GM21423 (cell line): Measurements from ENCODE around the gene CEP55.

Experiments used
- ATAC-seq: cut with Tn5 transposase; IDR thresholded peaks from one replicate; pipeline ENCODE4 v1.9.1; 2021; ENCODE audit warnings: mild to moderate bottlenecking, moderate library complexity; ENCODE audit not compliant: unreplicated experiment

The CEP55 gene

DNA sequence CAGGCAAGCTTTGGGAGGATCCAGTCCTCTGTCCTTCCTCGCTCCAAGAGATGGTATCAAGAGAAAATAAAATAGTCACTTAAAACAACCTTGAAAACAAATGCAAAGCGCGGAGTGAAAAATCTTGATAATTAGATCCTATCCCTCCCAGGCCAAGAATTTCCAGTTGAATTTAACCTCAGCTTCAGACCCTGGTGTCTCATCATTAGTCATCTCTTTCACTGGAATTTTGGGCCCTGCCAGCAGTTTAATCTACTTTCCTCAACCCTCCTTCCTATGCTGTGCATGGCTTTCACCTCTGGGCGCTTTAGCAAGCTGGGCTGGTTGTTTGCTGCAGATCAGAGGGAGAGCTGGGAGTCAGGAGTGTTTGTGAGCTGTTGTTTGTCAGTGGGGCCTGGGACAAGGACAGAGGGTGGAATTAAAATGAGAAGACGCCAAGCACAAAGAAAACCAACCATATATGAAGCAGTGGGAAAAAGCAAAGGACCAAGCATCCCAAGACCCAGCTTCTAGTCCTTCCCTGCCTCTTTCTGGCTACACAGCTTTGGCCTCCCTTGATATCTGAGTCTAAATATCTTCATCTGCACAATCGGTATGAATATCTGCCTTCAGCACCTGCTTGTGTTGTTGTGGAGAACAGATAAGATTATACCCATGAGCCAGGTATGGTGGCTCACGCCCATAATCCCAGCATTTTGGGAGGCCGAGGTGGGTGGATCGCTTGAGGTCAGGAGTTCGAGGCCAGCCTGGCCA, 27.8 kb upstream of the CEP55 start:
- ATAC-seq = no peak

DNA sequence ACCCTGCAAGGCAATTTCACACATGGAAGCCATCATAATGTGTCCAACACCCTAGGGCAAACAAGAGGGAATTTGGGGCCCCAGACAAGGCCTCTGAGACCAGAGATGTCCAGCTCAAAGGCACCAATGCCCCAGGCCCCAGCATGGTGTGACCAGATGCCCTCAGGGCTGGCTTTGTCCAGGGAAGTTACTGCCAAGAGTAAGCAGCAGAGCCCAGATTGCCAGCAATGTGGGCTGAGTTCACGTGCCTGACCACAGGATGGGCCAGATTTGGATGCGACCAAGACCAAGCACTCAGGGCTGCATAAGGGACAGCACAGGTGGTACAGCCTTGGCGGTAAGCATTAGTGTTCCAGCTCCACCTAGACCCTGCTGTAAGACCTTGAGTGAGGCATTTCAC, 27.0 kb upstream of the CEP55 start:
- ATAC-seq = no peak

DNA sequence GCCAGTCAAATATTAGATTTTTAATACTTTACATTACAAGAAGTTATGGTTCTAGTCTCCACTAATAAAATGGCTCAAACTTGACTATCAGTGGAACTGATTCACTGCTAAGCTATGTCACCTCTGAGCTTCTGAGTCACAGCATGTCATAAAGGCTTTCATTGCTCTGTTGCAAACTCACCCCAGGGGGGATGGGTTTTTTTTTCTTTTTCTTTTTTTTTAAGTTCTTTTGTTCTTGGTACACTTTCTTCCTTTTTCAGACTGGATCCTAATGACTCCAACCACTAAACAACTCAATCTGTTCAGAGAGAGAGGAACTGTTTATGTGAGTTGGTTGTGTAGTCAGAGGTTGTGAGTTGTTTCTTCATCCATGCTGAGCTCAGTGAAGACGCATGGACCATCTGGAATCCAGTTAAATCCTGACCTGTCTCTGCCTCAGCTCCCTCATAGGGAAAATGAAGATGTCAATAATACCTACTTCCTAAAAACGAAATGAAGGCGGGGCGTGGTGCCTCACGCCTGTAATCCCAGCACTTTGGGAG, 25.2 kb upstream of the CEP55 start:
- ATAC-seq = no peak

DNA sequence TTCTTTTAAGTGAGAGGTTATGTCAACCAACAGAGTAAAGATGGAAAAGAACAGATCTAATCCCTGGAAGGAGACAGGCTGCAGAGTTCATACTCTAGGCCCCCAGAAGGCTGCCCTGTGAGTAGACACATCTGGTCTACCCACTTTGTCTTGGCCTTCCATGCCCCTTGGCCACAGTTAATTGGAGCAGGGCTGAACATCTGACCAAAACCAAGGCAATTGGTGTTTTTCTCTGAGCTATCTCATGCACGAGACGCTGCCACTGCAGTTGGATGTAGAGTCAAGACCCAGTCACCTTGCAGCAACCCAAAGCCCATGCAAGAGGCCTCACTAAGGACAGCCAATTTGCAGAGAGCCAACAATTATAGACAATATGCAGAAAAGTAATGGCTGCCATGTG, 23.3 kb upstream of the CEP55 start:
- no peak for ATAC-seq

DNA sequence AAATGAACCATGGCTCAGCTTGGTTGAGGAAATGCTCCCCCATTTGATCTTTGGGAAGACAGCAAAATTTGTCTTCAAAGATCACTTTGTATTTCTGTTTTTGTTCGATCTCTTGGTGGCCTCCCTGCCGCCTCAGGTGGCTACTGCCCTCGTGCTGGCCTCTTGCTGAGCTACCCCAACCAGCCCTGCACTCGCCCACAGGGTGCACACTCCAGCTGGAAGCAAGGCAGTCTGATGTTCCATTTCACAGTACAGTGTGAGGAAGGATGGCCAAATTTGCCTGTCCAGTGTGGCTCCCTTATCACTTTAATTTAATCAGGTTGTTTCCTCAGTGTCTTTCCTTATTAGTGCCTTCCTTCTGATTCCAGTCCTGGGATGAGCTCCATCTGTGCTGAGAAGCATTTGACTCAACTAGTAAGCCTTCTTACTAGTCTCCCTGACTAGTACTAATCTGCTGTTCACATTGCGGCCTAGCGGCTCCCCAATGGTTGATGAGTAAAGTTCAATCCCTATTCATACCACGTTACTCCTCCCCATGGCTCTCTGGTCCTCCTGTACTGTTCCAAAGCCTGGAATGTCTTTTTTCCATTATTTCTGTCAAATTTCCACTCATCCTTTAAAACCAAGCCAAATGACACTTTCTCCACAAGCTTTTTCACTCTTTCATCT, 22.5 kb upstream of the CEP55 start:
- ATAC-seq = no peak

DNA sequence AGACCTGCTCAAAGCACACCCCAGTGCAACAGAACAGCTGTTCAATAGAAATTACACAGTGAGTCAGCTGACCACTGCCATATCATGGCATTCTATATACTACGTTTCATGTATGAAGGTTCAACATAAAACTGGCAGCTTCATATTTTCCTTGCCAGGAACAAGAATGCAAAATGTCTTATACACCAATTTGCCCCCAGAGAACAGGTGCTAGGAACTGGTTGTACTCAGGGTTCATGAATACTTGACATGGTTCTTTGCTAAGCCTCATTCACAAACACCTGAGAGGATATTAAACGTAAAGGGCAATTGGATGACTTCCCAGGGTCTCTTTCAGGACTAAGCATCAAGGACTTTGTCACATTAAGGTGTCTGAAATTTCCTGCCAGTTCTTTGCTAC, 21.2 kb upstream of the CEP55 start:
- no peak for ATAC-seq

DNA sequence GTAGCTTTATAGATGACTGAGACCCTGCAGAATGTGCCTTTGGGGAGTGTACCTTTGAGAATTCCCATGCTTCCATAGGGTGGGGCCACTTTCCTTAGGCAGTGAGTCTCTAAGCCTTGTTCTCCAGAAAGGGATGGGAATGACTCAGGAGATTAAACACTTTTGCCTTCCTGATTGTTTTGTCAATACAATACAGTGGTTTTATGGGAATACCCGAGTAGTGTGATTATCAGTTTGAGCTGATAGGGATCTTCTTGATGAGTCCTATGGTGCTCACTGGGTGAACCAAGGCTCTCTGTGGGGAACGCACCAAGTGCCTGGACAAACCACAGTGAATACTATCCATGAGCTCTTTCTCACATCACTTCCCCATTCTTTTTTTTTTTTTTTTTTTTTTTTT, 20.5 kb upstream of the CEP55 start:
- no peak for ATAC-seq

DNA sequence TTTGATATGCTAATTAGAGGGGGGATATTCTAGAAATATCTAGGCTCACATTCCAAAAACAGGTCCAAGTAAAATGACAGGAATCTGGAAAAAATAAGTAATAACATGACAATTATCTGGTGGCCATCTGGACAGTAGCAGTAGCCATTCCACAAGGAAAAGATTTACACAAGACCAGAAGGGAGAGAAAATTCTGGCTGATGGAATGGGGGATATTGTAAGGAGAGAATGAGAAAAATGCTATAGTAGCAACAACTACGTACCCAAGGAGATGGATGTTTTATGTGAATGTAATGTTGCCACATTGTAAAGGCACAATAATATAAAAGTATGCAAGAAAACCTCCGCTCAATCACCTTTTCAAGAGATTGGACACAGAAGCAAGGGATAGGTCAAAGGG, 19.7 kb upstream of the CEP55 start:
- ATAC-seq = no peak

DNA sequence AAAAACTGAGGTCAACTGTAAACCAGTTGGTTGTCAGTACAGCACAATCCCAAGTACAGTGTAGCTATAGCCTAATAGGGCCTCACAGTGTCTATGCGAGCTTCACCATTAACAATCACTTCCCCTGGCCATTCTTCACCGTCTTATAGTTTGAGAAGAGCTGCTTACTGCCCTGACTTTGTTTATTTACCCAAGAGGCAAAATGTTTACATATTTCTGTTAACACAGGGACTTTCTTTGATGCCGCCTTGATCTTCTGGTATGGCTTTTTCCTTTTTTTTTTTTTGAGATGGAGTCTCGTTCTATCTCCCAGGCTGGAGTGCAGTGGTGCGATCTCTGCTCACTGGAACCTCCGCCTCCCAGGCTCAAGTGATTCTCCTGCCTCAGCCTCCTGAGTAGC, 17.5 kb upstream of the CEP55 start:
- no peak for ATAC-seq

DNA sequence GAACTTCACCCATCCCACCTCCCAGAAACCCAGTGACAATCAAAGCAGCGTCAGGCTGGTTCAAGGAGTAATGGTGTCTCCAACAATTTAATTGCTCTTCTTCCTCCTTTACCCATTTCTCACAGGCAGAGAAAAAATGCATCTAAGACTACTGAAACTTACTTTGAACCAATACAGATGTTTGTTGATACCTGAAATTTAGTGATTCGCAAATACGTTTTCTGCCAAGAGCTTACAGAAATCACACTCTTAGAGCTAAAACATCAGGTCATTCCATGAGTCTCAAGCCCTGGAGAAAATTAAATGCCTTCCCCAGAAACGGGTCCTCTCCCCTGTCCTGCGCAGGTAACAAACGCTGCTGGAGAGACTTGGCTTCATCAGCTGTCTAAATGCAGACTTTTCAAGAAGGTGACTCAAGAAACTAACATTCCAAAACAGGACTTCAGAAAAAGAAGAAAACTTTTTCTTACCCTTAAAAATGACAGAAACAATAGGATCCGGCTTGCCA, 14.7 kb upstream of the CEP55 start:
- no peak for ATAC-seq

DNA sequence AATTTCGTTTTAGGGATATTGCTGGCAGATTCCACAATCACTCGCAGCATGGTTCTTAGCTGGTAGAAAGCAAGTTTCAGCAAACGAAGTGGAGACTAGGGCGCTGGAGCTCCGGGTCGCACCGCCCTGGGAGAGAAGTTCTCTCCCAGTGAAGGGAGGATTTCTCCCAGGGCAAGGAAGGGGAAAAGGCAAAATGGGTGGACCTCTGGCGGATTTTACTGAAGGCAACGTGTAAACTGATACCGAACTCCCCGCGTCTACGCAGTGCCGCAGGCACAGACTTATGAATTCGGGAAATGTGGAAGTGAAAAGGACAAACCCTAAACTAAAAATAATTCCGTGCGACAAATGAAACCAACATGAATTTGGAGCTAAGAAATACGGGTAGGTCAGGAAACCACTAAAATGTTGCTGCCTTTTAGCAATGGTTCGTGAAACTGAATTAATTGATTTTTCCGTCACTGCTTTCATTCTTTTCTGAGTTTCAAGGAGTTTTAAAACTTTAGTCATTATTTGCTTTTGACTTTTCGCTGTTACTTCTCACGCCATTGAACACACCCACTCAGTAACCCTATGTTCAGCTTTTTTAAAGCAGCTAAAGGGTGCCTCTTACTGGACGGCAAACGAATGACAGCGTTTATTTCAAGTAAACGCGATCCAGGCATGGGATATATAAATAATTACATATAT, 14.1 kb upstream of the CEP55 start, which contains the start of gene MYOF:
Gene MYOF, minus strand, starts transcription at position 190 of the 690 bp plus-strand sequence. Its CDS starts 140 bp downstream, at position 50.
- ATAC-seq = peak; percentile 83

DNA sequence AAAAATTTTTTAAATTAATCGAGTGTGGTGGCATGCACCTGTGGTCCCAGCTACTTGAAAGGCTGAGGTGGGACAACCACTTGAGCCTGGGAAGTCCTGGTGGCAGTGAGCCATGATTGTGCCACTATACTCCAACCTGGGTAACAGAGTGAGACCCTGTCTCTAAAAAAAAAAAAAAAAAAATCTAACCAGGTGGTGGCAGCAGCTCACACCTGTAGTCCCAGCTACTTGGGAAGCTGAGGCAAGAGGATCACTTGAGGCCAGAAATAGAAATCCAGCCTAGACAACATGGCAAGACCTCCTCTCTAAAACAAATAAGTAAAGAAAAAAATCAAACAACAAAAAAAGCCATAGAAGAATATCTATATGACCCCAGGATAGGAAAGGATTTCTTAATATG, 10.7 kb upstream of the CEP55 start:
- ATAC-seq = no peak

DNA sequence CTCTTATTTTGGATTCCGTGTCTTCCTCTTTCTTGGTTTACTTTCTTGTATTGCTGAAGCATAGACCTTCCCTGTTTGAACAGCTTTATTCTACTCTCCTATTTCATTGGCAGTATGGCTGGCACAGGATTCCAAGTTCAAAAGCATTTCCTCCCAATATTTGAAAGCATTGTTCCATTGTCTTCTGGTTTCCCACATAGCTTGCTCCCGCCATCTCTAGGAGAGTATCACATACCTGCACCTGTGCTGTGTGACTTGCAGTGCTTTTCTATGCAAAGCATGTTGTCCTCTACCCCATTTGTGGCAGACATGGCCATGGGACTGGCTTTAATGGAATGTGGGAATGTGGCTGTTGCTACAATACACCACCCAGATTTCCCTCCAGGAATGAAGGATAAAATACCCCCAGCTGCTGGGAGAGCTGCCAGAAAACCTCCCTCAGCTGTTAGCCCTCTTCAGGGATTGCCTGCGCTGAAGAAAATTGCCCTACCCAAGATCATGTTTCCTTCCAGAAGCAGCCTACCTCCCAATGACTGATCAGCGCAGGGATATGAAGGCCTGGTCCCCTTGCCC, 7.4 kb upstream of the CEP55 start:
- no peak for ATAC-seq

DNA sequence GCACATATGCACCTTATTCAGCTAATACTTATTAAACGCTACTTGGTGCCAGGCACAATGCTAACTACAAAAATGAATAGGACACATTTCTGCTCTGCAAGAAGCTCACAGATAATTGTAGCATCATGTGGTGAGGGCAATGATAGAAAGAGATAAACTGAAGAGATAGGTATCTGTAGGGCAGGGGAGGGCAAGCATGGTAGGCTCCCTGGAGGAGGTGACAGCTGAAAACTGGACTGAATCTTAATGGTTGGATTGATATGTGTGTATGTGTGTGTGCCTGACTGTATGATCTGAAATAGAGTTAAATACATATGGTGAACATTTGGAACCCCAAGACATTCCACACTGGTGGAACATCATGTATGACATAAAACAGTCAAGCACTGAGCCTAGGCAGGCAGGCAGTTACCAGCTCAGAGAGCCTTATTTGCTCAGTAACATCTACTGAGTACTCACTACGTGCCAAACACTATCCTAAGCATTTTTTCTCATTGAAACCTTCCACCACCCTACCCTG, 4.8 kb upstream of the CEP55 start:
- ATAC-seq = no peak

DNA sequence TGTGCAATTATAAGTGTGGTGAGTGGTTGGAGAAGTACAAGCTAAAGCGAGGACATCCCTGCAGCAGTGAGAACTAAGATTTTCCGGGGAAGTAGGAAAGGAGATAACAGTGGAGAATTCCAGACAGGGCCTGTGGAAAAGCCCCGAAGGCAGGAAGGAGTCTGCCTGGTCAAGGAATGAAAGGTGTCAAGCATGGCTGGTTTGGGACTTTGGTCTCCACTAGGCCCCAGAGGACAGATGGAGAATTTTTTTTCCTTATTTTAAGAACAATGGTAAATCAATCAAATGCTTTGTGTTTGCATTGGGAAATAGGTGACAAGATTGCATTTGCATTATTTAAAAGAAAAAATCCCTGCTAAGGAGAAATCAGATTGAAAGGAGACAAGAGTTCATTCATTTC, 3.2 kb upstream of the CEP55 start:
- no peak for ATAC-seq

DNA sequence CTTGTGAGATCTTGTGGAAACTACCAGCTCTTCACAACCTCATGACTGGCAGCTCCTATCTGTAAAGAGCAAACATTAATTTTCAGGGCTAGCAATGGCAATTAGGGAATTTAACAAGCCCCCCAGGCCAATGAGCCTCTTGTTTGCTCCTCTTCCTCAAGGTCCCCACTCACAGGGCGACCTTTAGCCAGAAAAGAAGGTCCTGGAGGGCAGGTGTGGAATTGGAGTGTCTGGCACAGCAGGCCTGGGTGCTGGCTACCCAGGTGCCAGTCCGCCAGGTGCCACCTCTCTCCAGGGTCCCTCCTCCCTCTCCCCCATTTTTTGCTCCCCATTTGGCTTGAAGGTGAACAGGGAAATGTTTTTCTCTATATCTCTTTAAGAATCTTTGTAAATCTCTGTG, 1.9 kb upstream of the CEP55 start:
- ATAC-seq = no peak

DNA sequence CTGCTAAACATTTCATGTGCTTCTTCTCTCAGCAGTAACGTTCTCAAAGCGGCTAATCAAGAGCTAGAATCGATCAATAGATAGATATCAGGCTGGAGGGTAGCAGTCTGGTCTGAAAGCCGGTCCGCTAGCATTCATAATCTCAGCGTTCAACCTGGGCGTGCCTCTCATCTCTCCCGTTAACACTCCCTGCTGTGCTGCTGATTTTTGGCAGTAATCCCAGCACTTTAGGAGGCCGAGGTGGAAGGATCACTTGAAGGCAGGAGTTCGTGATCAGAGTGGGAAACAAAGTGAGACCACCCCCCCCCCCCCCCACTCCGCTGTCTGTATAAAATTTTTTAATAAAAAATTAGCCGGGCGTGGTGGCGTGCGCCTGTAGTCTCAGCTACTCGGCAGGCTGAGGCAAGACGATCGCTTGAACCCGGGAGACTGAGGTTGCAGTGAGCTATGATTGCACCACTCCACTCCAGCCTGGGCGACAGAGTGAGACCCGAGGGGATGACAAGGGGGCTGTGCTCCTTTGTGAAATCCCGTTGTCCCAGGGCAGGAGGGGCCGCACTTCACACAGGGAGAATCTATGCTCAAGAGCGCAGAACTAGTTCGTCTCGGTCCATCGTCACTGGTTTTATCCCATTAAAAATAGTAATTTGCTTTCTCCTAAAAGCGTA, 624 bp upstream of the CEP55 start:
- peak; percentile 19 for ATAC-seq

DNA sequence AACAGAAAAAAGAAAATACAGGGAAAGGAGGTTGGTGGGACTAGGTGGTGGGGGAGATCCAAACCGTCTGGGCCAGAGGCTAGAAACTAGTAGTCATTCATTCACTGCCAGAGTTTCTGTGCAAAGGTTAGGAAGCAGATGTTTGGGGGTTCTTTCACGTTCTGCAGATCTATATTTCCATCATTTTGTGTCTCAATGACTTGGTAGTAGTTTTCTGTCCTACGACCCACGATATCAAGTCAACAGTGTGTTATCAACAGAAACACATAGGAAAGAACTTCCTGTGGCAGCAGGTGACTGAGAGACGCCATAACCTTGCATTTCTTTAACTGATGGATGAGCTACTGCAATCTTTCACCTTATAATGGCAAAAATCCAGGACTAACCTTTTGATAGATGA, 1.8 kb downstream of the CEP55 start:
- ATAC-seq = no peak

DNA sequence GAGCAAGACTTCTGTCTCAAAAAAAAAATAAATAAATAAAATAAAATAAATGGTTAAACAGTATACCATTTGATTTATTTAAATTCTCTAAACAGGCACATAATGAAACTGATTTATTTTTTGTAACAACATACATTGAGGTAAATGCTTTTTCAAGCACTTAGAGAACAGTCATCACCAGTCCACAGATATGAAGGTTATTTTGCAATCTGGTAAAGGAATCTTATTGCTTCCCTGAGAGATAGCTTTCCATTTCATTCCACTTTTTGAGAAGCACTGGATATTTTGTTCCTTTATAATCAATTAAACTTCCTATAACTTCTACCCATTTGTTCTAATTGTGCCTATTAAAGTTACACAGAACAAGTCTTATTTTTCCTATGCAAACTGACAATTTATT, 5.2 kb downstream of the CEP55 start:
- no peak for ATAC-seq

DNA sequence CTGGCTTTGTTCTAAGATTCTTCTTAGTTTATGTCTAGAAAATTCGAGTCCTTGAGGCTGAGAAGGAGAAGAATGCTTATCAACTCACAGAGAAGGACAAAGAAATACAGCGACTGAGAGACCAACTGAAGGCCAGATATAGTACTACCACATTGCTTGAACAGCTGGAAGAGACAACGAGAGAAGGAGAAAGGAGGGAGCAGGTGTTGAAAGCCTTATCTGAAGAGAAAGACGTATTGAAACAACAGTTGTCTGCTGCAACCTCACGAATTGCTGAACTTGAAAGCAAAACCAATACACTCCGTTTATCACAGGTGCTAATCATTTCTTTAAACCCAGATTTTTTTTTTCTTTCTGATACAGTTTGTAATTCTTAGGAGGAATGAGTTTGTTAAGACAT, 6.7 kb downstream of the CEP55 start:
- peak; percentile 52 for ATAC-seq
